ENCODE data around the gene PPP2R5A. TPM values are rescaled to one million over a fixed set of nuclear protein-coding genes. Genes with fewer than 3 reads are reported as not detected.

PPP2R5A gene
- total RNA-seq, 3 donors from 2014 or later = 48.5 to 85.5 (median 57.4) TPM

DNA sequence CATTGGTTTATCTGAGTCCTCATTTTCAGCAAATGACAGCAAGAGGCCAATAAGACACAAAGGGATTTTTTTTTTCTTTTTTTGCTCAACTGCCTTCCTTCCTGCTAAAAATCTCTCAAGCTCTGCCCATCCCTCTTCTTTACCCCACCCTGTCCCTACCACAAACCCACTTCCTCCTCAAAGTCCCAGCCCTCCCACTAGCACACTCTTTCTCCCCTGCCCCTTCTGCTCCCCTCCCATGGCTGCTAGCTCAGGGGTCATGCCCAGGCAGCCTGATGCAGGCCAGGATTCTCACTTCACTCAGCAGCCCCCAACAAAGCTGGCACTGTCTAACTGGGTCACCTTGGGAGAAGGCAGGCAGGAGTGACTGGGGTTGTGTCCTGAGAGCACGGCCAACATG is 28.8 kb upstream of the PPP2R5A start:
- Histone ChIP-seq H3K4me1 (no peaks in the 10 kb centered on the region), H3K27ac (no peak overlapping the region), H3K9me3 (no peaks in the 10 kb centered on the region), H3K4me3 (no peak overlapping the region), H3K27me3 (no peaks in the 10 kb centered on the region), H3K36me3 (no peaks in the 10 kb centered on the region)
- DNase-seq (ENCODE audit: low spot score in 2 of 2) = no peak
- intact Hi-C loops (cut with DNase I; ENCODE audit: low total_unique reads) = loop anchor here (10.0 kb wide), 1 partner anchor 1838 kb away; no protein-coding TSS in a partner anchor
- TF ChIP-seq CTCF (IDR thresholded peaks at IDR 0.05) (no peak), POLR2AphosphoS5 (IDR thresholded peaks at IDR 0.05) (no peak), POLR2A (IDR thresholded peaks at IDR 0.05) (no peak)

DNA sequence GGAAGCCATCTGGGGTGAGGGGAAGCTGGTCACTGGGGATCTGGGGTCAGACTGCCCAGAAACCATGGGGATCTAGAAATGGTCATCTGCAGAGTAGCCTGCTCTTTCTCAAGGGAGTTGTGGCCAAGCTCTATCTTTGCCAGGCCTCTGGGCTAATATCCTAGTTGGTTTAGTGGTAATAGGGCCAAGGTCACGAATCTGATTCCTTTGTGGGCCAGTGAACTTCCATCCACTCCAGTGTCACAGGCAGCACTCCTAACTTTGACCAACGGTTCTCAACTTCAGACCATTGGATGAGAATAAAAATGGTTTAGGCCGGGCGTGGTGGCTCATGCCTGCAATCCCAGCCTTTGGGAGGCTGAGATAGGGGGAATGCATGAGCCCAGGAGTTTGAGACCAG is 28.1 kb upstream of the PPP2R5A start:
- H3K9me3 ChIP-seq = no peaks in the 10 kb centered on the region
- TF ChIP-seq POLR2A (IDR thresholded peaks at IDR 0.05) (no peak), POLR2AphosphoS5 (IDR thresholded peaks at IDR 0.05) (no peak), CTCF (IDR thresholded peaks at IDR 0.05) (no peak)
- H3K4me3 ChIP-seq = no peak overlapping the region
- intact Hi-C loops (cut with DNase I; ENCODE audit: low total_unique reads) = loop anchor here (10.0 kb wide), 1 partner anchor 1838 kb away; no protein-coding TSS in a partner anchor
- H3K36me3 ChIP-seq = no peaks in the 10 kb centered on the region
- H3K4me1 ChIP-seq = no peaks in the 10 kb centered on the region
- H3K27ac ChIP-seq = no peak overlapping the region
- H3K27me3 ChIP-seq = no peaks in the 10 kb centered on the region
- no peak for DNase-seq (ENCODE audit: low spot score in 2 of 2)

DNA sequence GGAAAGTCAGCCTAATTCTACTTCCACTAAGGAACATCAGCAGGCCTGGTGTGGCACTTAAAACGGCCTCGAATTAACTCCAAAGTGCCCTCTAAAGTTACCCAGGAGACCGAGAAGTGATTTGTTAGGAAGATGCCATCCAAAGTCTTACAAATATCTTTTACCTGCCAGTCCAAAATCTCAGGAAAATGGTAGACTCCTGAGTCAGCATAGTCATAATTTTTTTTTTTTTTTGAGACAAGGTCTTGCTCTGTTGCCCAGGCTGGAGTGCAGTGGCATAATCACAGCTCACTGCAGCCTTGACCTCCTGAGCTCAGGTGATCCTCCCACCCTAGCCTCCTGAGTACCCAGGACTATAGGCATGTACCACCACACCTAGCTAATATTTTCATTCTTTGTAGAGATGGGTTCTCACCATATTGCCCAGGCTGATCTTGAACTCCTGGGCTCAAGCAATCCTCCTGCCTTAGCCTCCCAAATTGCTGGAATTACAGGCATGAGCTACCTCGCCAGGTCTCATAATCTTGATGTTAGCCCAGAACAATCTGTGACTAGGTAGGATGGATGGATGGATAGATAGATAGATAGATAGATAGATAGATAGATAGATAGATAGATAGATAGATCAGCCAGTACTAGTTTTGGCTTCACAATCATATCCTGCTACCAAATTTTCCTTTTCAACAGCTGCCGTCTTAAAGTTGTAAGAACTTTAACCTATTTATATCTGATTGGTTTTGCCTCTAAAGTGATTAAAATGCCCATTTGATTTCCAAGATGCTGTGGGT is 25.3 kb upstream of the PPP2R5A start:
- H3K4me3 ChIP-seq = no peak overlapping the region

GRCh38 chr1:212260557-212261355 is 24.5 kb upstream of the PPP2R5A start:
- H3K4me1 ChIP-seq = no peaks in the 10 kb centered on the region
- no peaks in the 10 kb centered on the region for H3K27me3 ChIP-seq
- no peaks in the 10 kb centered on the region for H3K36me3 ChIP-seq
- no peak overlapping the region for H3K4me3 ChIP-seq
- peak overlapping the region; percentile 73 to 74 for H3K27ac ChIP-seq
- no peak for TF ChIP-seq CTCF (IDR thresholded peaks at IDR 0.05)
- TF ChIP-seq POLR2AphosphoS5 (IDR thresholded peaks at IDR 0.05) = peak in 1 of 3 donors; percentile 41
- intact Hi-C loops (cut with DNase I; ENCODE audit: low total_unique reads) = no loop called here
- peak in 1 of 2 donors; percentile 39 for DNase-seq (ENCODE audit: low spot score in 2 of 2)
- H3K9me3 ChIP-seq = no peaks in the 10 kb centered on the region

More for the DNA sequence above, 25.3 kb upstream of the PPP2R5A start:
- Histone ChIP-seq H3K4me1 (no peaks in the 10 kb centered on the region), H3K27me3 (no peaks in the 10 kb centered on the region), H3K9me3 (no peaks in the 10 kb centered on the region), H3K27ac (peak overlapping the region; percentile 50 to 74), H3K36me3 (no peaks in the 10 kb centered on the region)
- TF ChIP-seq POLR2A (IDR thresholded peaks at IDR 0.05) = no peak
- TF ChIP-seq POLR2AphosphoS5 (IDR thresholded peaks at IDR 0.05) = no peak
- no peak for TF ChIP-seq CTCF (IDR thresholded peaks at IDR 0.05)
- intact Hi-C loops (cut with DNase I; ENCODE audit: low total_unique reads) = loop anchor here (10.0 kb wide), 1 partner anchor 1835 kb away; no protein-coding TSS in a partner anchor
- DNase-seq (ENCODE audit: low spot score in 2 of 2) = no peak

All from breast epithelium (tissue), 4 donors.